Measurements from ENCODE around the gene MAN1A2. TPM values are rescaled to one million over a fixed set of nuclear protein-coding genes. Genes with fewer than 3 reads are reported as not detected.

Gene MAN1A2
- total and polyA plus RNA-seq, 9 of the 15 experiments (the other 6 are each of a cell fraction or from before 2014, with no cell fraction given), result 4.2 to 38.4 (median 18.7) TPM

- TF ChIP-seq, protein P1, sequence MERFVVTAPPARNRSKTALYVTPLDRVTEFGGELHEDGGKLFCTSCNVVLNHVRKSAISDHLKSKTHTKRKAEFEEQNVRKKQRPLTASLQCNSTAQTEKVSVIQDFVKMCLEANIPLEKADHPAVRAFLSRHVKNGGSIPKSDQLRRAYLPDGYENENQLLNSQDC (CRISPR knock-in tag; IDR thresholded peaks at IDR 0.05), result no peak
- TF ChIP-seq, protein P2, sequence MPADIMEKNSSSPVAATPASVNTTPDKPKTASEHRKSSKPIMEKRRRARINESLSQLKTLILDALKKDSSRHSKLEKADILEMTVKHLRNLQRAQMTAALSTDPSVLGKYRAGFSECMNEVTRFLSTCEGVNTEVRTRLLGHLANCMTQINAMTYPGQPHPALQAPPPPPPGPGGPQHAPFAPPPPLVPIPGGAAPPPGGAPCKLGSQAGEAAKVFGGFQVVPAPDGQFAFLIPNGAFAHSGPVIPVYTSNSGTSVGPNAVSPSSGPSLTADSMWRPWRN (IDR thresholded peaks at IDR 0.05; ENCODE audit: low read depth), result no peak
- TF ChIP-seq BRD4 (IDR thresholded peaks at IDR 0.05), result peak; percentile 95; the same call in 1 of the 2 replicates
- peak; percentile 36; the same call in 1 of the 2 replicates for TF ChIP-seq REST (IDR thresholded peaks at IDR 0.05; ENCODE audit: borderline replicate concordance)
- TF ChIP-seq REST (CRISPR knock-in tag; IDR thresholded peaks at IDR 0.05; ENCODE audit: low read depth), result no peak
- TF ChIP-seq, protein P3, sequence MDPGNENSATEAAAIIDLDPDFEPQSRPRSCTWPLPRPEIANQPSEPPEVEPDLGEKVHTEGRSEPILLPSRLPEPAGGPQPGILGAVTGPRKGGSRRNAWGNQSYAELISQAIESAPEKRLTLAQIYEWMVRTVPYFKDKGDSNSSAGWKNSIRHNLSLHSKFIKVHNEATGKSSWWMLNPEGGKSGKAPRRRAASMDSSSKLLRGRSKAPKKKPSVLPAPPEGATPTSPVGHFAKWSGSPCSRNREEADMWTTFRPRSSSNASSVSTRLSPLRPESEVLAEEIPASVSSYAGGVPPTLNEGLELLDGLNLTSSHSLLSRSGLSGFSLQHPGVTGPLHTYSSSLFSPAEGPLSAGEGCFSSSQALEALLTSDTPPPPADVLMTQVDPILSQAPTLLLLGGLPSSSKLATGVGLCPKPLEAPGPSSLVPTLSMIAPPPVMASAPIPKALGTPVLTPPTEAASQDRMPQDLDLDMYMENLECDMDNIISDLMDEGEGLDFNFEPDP (CRISPR knock-in tag; IDR thresholded peaks at IDR 0.05), result no peak
- TF ChIP-seq, protein P4, sequence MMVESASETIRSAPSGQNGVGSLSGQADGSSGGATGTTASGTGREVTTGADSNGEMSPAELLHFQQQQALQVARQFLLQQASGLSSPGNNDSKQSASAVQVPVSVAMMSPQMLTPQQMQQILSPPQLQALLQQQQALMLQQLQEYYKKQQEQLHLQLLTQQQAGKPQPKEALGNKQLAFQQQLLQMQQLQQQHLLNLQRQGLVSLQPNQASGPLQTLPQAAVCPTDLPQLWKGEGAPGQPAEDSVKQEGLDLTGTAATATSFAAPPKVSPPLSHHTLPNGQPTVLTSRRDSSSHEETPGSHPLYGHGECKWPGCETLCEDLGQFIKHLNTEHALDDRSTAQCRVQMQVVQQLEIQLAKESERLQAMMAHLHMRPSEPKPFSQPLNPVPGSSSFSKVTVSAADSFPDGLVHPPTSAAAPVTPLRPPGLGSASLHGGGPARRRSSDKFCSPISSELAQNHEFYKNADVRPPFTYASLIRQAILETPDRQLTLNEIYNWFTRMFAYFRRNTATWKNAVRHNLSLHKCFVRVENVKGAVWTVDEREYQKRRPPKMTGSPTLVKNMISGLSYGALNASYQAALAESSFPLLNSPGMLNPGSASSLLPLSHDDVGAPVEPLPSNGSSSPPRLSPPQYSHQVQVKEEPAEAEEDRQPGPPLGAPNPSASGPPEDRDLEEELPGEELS (CRISPR knock-in tag; IDR thresholded peaks at IDR 0.05; ENCODE audit: borderline replicate concordance), result no peak
- TF ChIP-seq CREBBP (IDR thresholded peaks at IDR 0.05; ENCODE audit: low read depth, low read length), result no peak
- TF ChIP-seq PHTF2 (CRISPR knock-in tag; IDR thresholded peaks at IDR 0.05), result no peak
- TF ChIP-seq ZNF253 (CRISPR knock-in tag; conservative IDR thresholded peaks at IDR 0.05), result no peak
Observed at GRCh38 chr1:117339866-117340700, 27.2 kb upstream of the MAN1A2 start (continued).

Data from K562 (cell line).